GM21423 (cell line): Measurements from ENCODE around the gene MRFAP1.

ENCODE experiments used
- ATAC-seq: cut with Tn5 transposase; IDR thresholded peaks from one replicate; pipeline ENCODE4 v1.9.1; 2021; ENCODE audit warnings: mild to moderate bottlenecking, moderate library complexity; ENCODE audit not compliant: unreplicated experiment

Gene MRFAP1

DNA sequence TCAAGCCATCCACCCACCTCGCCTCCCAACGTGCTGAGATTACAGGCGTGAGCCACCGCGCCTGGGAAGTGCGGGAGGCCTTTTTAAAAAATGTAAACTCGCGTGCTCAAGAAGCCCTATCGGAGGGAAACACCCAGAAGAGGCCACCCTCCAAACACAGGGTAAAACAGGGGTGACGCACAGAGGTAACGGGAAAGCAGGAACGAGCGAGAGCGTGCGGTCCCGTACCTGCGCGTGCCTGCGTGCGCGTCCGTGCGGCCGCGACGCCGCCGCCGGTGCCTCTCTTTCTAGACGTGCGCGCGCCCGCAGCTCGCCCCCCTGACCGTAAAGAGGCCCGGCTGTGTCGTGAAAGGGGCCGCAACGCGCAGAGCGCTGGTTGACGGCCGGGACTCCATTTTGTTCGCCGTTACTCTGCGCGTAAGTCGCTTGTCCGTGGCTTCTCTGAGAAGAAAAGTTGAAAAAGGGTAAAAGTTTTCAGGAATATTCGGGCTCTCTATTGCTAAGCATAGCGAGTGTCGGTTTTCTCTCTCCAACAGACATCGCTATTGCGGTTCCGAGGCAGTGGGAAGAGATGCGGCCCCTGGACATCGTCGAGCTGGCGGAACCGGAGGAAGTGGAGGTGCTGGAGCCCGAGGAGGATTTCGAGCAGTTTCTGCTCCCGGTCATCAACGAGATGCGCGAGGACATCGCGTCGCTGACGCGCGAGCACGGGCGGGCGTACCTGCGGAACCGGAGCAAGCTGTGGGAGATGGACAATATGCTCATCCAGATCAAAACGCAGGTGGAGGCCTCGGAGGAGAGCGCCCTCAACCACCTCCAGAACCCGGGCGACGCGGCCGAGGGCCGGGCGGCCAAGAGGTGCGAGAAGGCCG, at the start of gene MRFAP1:
TSS of gene MRFAP1 (plus strand) at position 394 of the 872 bp plus-strand sequence. CDS start at position 572, 178 bp downstream.
- ATAC-seq, result peak; percentile 89

DNA sequence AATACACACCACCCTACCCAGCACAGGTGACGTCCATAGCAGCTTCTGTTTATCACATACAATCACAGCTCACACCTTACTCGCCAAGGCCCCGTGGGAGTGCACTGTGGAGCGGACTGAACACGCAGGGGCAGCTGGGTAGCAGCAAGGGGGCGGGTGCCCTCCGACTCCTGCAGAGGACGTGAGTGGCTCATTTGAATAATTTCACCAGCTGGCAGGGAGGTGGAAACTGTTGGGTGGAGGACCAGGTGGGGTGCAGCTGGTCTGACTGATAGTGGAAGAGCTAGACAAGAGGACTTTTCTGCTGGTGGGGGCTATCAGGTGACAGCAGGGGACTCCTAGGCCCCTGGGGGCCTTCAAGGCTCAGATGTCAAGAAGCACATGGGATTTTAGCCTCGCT, 49.2 kb upstream of the MRFAP1 start:
- ATAC-seq, result no peak

DNA sequence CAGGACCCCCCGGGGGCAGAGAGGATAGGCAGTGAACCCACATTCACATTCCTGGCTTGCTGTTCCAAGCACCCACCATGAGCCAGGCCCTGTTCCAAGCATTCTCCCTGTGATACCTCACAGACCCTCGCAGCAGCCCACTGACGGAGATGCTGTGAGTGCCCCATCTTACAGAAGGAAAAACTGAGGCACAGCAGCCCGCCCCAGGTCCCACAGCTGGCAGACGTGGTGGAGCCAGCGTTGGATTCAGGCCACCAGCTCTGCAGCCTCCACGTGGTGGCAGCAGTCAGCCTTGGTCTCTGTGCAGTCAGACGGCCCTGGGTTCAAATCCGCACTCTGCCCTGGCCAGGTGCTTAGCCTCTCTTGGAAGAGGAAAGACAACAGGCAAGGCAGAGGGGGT, 48.7 kb upstream of the MRFAP1 start:
- ATAC-seq, result no peak

DNA sequence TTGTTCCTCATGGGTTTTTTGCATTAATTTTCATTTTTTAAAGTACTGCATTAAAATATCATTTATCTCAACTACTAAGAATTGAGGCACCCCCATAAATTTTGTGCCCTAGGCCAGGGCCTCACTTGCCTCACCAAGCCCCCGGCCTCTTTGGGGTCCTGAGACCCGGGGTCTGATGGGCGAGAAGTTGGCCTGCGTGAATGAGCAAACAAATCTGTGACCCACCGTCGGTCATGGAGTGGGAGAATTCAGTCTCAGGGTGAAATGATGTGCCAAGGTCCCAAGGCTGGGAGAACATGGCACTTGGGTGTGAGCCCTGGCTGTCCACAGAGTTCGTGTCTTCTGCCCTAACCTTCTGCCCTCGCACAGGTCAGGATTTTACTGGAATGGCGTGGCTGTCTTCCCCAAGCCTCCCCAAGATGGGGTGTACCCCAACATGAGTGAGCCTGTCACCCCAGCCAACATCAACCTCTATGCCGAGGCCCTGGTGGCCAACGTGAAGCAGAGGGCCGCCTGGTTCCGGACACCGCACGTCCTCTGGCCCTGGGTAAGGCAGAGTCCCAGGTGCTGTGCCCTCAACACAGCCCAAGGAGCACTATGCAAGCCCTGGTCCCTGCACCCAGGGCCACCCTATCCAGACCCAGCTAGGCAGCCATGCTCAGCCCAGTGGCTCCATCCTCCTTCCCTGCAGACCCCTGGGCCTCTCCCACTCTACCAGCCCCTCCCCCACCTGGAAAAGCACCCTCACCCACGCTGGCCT, 47.5 kb upstream of the MRFAP1 start:
- ATAC-seq, result no peak

DNA sequence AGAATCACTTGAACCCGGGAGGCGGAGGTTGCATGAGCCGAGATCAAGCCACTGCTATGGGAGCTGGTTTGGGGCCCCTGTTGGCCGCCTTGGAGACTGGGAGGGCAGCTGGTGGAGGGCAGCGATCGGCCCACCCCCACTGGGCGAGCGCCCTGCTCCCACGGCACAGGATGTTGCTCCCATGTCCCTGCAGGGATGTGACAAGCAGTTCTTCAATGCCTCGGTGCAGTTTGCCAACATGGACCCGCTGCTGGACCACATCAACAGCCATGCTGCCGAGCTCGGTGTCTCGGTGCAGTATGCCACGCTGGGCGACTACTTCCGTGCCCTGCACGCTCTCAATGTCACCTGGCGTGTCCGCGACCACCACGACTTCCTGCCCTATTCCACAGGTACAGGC, 46.1 kb upstream of the MRFAP1 start:
- no peak for ATAC-seq

DNA sequence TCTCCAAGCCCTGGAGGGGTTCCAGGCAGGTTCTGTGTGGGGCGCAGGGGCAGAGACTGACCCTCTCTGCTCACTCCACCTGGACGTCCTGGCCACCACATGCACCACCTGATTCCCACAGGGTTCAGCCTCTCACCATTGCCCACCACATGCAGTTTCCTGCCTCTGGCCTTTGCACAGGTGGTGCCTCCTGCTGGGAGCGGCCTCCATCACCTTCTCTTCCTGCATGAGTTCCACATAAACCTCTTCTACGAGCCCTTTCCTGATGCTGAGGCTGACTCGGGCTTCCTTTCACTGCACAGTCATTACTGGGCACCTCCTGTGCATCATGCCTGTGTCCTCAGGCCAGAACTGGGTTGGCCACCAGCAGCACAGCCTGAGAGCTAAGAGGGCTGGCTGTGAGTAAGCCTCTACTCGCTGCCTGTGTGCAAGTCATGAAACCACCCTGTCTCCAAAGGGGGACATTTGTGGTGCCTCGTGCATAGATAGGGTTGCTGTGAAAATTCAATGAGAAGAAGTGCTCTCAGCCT, 45.6 kb upstream of the MRFAP1 start:
- no peak for ATAC-seq

DNA sequence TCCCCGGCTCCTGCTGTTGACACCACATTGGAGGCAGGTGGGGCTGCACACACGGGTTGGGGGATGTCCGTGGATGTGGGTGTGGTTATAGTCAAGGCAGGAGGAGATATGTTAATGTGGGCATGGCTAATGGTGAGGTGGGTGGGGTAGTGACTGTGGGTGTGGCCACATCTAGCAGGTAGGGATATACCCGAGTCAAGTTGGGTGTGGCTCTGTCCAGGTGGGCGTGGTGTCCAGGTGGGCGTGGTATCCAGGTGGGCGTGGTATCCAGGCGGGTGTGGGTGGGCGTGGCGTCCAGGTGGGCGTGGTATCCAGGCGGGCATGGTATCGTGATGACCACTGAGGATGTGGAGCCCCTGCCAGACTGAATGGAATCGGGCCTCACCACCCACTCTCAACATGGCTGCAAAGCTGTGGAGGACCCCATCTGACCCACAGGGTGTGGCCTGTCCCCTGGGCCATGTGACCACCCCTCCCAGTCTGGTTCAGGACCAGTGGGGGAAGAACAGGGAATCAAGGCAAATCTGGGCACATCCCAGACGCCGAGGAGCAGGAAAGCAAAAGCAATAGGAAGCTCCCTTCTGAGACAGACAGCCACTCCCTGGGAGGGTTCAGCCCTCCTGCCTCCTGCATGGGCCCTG, 44.5 kb upstream of the MRFAP1 start:
- ATAC-seq, result no peak

DNA sequence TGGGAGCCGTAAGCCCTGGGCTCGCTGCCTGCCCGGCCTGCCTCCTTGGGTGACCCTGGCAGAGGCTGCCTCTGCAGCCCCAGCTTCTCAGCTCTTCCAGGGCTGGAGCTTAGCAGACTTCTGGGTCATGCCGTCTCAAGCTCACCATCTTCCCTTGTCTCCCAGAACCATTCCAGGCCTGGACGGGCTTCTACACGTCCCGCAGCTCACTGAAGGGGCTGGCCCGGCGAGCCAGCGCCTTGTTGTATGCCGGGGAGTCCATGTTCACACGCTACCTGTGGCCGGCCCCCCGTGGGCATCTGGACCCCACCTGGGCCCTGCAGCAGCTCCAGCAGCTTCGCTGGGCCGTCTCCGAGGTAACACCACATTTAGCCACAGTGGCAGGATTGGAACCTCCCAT, 43.5 kb upstream of the MRFAP1 start:
- no peak for ATAC-seq

DNA sequence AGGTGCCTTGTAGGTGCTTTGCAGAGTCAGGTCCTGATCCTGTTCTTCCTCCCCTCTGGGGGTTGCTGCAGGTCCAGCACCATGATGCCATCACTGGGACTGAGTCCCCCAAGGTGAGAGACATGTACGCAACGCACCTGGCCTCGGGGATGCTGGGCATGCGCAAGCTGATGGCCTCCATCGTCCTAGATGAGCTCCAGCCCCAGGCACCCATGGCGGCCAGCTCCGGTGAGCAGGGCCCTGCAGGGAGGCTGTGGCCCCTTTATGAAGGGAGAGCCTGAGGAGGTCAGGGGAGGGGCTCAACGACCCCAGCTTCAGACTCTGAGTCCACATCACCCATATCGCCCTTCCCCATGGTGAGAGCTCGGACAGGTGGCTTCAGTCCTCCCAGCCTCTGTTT, 42.4 kb upstream of the MRFAP1 start:
- no peak for ATAC-seq

DNA sequence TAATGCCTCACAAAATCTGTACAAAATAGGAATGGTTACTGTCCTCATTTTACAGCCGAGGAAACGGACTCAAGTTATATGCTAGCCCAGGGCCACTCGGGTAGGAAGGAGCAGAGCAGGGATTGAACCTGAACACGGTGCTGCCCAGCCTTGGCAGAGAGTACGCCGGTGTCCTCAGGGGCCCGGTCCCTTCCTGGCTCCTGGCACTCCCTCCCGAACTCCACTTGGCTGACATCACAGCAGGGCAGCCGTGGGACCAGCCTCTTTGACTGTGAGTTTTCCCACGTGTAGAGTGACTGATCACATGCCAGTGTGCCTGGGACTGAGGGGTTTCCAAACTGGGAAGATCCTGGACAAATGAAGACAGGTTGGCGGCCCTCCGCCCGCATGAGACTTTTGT, 41.8 kb upstream of the MRFAP1 start:
- no peak for ATAC-seq

DNA sequence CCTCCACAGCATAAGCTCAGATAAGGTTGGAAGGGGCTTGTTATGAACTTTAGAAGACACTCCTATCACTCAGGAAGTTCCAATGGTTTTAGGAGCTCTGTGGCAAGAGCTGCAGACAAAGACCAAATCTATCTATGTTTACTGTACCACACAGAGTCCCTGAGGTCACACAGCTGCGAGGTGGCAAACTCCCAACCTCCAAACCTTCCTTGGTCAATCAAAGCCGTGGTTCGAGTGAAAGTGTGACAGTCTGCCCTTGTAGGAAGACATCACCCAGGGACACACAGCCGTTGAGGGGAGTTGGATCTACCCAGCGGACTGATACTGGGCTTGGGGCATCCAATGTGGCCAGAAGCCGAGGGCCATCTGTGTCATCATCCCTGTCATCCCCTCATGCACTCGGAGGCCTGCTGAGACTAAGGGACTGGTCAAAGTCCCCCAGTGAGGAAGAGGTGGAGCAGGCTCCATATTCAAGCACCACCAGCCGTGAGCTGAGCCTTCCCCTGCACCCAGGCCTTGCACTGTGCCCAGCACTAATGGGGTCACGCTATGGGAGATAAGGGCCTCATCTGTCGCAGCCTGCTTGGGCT, 38.7 kb upstream of the MRFAP1 start:
- ATAC-seq, result no peak

DNA sequence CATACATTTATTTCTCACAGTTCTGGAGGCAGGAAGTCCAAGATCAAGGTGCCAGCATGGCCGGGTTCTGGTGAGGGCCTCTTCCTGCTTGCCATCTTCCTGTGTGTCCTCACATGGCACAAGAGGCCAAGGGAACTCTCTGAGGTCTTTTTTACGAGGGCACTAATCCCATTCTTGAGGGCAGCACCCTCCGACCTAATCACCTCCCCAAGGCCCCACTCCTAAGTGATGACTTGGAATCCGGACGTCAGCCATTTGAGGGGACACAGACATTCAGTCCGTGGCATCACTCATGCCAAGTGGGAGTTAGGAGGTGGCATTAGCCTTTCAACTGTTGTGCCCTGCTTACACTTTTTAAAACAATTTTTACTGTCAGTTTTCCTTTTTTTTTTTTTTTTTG, 38.2 kb upstream of the MRFAP1 start:
- no peak for ATAC-seq

DNA sequence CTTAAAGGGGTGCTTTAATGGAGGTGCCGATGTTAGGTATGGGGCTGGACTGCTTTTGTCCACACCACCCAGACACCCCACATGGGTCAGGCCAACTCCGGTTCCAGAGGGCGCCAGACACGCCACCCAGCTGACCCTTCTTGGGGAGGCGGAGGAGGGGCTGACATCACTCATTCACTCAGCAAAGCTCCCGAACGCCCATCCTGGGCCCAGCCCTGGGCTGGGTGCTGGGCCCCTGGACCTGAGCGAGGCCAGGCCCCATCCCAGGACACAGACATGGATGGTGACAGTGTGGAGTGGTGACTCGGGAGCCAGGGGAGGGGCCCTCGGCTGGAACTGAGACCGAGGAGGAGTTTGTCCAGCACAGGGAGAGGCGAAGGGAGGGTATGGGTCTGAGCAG, 37.4 kb upstream of the MRFAP1 start:
- no peak for ATAC-seq

DNA sequence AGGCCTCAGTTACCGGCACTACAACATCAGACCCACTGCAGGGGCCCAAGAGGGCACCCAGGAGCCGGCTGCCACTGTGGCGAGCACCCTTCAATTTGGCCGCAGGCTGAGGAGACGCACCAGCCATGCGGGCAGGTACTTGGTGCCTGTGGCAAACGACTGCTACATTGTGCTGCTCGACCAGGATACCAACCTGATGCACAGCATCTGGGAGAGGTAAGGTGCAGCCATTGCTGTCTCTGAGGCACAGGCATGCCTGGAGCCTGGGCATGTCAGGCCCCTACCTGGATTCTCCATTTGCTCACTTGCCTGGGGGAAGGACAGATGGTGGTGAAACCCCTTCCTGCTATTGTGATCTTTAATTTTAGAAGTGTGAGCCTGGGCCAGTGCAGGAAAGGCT, 35.4 kb upstream of the MRFAP1 start:
- ATAC-seq, result no peak

DNA sequence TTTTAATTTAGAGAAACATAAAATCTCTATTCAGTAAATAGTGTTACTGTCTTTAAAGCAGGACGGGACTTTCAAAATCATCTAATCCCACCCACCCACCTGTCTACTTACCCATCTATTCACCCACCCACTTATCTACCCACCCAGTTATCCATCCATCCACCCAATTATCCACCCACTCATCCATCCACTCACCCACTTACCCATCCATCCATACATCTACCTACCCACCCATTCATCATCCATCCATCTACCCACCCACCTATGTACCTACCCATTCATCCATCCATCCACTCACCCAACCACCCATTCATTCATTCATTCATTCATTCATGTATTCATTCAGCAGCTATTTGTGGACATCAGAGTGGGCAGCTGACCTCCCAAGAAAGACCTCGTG, 34.9 kb upstream of the MRFAP1 start:
- no peak for ATAC-seq

DNA sequence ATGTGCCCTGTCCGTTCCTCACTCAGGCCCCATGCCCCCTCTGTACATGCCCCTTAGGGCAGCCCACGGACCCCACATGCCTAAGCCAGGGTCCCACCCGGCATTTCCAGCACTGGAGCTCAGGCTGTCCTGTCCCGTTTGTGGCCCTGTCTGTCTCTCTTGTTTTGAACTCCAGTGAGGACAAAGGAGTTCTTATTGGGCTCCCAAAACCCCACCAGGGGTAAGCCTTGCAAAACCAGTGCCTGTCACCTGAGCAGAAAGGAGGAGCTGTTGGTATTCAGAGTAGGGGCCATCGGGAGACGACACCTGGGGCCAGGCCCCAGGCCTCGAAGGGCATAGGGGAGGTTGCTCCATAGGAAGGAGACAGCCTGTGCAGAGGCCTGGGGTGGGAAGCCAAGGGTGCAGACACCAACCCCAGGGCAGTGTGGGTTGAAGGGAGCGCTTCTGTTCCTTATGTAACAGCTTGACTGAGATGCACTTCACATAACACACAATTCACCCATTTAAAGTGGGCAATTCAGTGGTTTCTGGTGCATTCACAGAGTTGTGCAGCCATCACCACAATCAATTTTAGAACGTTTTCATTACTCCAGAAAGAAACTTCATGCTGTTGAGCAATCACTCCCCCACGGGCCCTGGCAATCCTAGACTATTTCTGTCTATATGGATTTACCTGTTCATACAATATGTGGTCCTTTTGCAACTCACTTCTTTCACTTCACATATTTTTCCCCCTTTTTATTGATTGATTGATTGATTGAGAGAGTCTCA, 33.8 kb upstream of the MRFAP1 start:
- ATAC-seq, result no peak

DNA sequence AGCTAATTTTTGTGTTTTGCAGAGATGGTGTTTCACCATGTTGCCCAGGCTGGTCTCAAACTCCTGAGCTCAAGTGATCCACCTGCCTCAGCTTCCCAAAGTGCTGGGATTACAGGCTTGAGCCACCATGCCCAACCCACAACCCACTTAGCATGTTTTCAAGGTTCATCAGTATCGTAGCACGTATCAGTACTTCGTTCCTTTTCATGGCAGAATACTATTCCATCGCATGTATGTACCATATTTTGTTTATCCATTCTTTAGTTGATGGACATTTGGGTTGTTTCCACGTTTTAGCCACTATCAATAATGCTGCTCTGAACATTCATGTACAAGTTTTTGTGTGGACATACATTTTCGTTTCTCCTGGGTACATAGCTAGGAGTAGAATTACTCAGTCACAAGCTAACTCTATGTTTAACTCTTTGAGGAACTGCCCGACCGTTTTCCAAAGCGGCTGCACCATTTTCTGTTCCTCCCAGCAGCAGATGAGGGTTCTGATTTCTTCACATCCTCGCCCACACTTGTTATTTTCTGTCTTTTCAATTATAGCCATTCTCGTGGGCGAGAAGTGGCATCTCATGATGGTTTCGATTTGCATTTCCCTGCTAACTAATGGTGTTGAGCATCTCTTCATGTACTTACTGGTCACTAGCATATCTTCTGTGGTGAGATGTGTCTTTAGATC, 33.0 kb upstream of the MRFAP1 start:
- ATAC-seq, result no peak

DNA sequence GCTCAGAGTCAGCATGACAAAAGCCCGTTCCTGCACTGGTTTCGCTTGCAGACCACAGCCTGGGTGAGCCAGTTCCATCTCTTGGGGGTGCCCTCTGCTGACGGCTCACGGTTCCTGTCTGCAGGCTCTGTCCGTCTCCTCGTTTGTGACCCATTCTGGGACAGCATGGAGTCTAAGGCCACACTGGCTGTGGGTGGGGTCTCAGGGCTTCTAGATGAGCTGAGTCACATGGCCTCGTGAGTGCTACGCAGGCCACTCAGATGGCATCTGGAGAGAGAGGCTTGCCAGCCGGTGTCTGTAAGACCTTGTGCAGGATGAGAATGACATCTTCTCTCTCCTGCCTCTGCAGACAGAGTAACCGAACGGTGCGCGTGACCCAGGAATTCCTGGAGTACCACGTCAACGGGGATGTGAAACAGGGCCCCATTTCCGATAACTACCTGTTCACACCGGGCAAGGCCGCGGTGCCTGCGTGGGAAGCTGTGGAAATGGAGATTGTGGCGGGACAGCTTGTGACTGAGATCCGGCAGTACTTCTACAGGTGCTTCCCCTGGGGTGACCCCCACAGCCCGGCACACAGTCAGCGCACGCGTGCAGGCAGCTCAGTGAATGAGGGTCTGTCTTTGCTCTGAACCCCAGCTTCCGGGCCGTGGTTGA, 31.6 kb upstream of the MRFAP1 start:
- no peak for ATAC-seq

DNA sequence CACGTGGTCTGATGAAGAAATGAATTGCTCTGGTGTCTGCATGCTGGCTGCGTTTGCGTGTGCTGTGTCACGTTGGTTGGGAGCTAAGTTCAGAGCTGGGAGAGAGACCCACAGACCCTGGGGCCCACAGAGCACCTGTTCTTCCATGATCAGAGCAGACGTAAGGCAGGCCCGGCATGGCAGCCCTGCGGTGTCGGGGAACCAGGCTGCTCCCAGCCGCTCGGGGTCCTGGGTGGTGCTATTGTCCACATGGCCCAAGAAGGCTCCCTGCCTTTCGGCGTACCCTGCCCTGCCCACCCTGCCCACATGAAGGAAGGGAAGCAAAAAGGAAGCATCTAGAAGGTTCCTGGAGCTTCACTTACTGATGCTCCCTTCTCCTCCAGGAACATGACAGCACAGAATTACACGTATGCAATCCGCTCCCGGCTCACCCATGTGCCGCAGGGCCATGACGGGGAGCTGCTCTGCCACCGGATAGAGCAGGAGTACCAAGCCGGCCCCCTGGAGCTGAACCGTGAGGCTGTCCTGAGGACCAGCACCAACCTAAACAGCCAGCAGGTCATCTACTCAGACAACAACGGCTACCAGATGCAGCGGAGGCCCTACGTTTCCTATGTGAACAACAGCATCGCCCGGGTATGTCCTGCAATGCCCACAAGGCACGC, 30.9 kb upstream of the MRFAP1 start:
- ATAC-seq, result no peak
